Large intestine (tissue), 3 donors: Measurements from ENCODE around the gene MYO1F. TPM values are rescaled to one million over a fixed set of nuclear protein-coding genes. Genes with fewer than 3 reads are reported as not detected.
A peak's percentile ranks its signal among the peaks of the same experiment; 100 is the strongest.
"Not testable (repeated sequence)": the region's sequence is repeated elsewhere in the genome, so short reads cannot be mapped to it uniquely, and the experiment has no call there.

Experiments
- DNase-seq, 2 donors: peaks; one replicate each; pipeline versions ENCODE4 v3.0.0 to v3.0.0-alpha.2; 2013
- H3K27ac ChIP-seq: one replicate; pipeline ENCODE4 v1.5.1; 2013; ENCODE audit warnings: low read length
- H3K27me3 ChIP-seq: 2 replicates; pipeline ENCODE4 v1.6.1; 2013; ENCODE audit warnings: low read length; ENCODE audit not compliant: control insufficient read depth, insufficient read depth
- H3K36me3 ChIP-seq: 2 replicates; pipeline ENCODE4 v1.6.1; 2013; ENCODE audit warnings: low read length; ENCODE audit not compliant: control insufficient read depth, insufficient read depth
- H3K4me1 ChIP-seq: one replicate; pipeline ENCODE4 v1.6.1; 2013; ENCODE audit warnings: low read length; ENCODE audit not compliant: control insufficient read depth, insufficient read depth
- H3K4me3 ChIP-seq: one replicate; pipeline ENCODE4 v1.5.1; 2013; ENCODE audit warnings: low read length
- H3K9me3 ChIP-seq: one replicate; pipeline ENCODE4 v1.6.1; 2013; ENCODE audit warnings: mild to moderate bottlenecking, low read depth, low read length, moderate library complexity; ENCODE audit not compliant: control insufficient read depth
- WGBS: methylation state at CpG from one replicate; pipeline ENCODE4 v1.1.5; 2013; ENCODE audit warnings: low lambda C conversion rate; ENCODE audit not compliant: insufficient coverage; 5-methylcytosine and 5-hydroxymethylcytosine counted together
- polyA plus RNA-seq: library from polyadenylated mRNA; unstranded; fragments of 120-200 nt; gene quantifications from one replicate; pipeline ENCODE4 v1.2.1, GENCODE V29; 2013

MYO1F gene
- polyA plus RNA-seq, 1 donor = 13.9 TPM

- peaks cover 20% of the 10 kb centered on the region for H3K4me1 ChIP-seq
- WGBS = 100% methylated on average over 1 of the region's 11 CpGs
- H3K27ac ChIP-seq = no peak overlapping the region
Measured at GRCh38 chr19:8518536-8518935, 58.7 kb downstream of the MYO1F start.

GRCh38 chr19:8517551-8518442 lies 59.4 kb downstream of the MYO1F start:
- no peak overlapping the region for H3K4me3 ChIP-seq
- WGBS = 90% methylated on average over 2 of the region's 10 CpGs
- peaks cover 27% of the 10 kb centered on the region for H3K4me1 ChIP-seq

More at GRCh38 chr19:8518536-8518935, 58.7 kb downstream of the MYO1F start:
- Histone ChIP-seq H3K4me3 (no peak overlapping the region), H3K27me3 (no peaks in the 10 kb centered on the region), H3K9me3 (no peaks in the 10 kb centered on the region), H3K36me3 (no peaks in the 10 kb centered on the region)
- DNase-seq = no peak

GRCh38 chr19:8515317-8515716 lies 61.9 kb downstream of the MYO1F start:
- Histone ChIP-seq H3K4me3 (no peak overlapping the region), H3K9me3 (peaks cover 3% of the 10 kb centered on the region), H3K4me1 (peaks cover 19% of the 10 kb centered on the region), H3K27ac (no peak overlapping the region), H3K27me3 (no peaks in the 10 kb centered on the region), H3K36me3 (peaks cover 14% of the 10 kb centered on the region)
- WGBS = no CpG with 5 or more reads among the region's 11 CpGs
- DNase-seq = no peak

More at GRCh38 chr19:8517551-8518442, 59.4 kb downstream of the MYO1F start:
- Histone ChIP-seq H3K9me3 (no peaks in the 10 kb centered on the region), H3K36me3 (peaks cover 3% of the 10 kb centered on the region), H3K27me3 (no peaks in the 10 kb centered on the region), H3K27ac (no peak overlapping the region)
- DNase-seq = peak in 1 of 2 donors; percentile 31

- not testable (repeated sequence) for H3K27me3 ChIP-seq
- WGBS = no CpG with 5 or more reads among the region's 21 CpGs
Measured at GRCh38 chr19:8514505-8515009, 62.7 kb downstream of the MYO1F start.

GRCh38 chr19:8513687-8514504 lies 63.3 kb downstream of the MYO1F start, which contains the start of gene ZNF414:
Gene ZNF414, minus strand, starts transcription at chr19:8514167. Its CDS starts 121 bp downstream, at chr19:8514046.
- peak; percentile 96 to 98 for DNase-seq
- peaks cover 19% of the 10 kb centered on the region for H3K4me1 ChIP-seq
- H3K36me3 ChIP-seq = peaks cover 14% of the 10 kb centered on the region
- WGBS = 0% methylated on average over 3 of the region's 70 CpGs
- H3K4me3 ChIP-seq = peak within 1 kb of the TSS; percentile 61
- H3K27me3 ChIP-seq = no peaks in the 10 kb centered on the region
- peaks cover 3% of the 10 kb centered on the region for H3K9me3 ChIP-seq
- peak within 1 kb of the TSS; percentile 93 for H3K27ac ChIP-seq

More at GRCh38 chr19:8514505-8515009, 62.7 kb downstream of the MYO1F start:
- DNase-seq, H3K9me3 ChIP-seq: not testable (repeated sequence)
- Histone ChIP-seq H3K4me3 (peak overlapping the region; percentile 61), H3K4me1 (peaks cover 19% of the 10 kb centered on the region), H3K27ac (peak overlapping the region; percentile 93), H3K36me3 (peaks cover 14% of the 10 kb centered on the region)

- peak overlapping the region; percentile 61 for H3K4me3 ChIP-seq
- peaks cover 3% of the 10 kb centered on the region for H3K9me3 ChIP-seq
- no peaks in the 10 kb centered on the region for H3K27me3 ChIP-seq
- H3K27ac ChIP-seq = peak overlapping the region; percentile 93
- H3K4me1 ChIP-seq = peaks cover 17% of the 10 kb centered on the region
- peaks cover 14% of the 10 kb centered on the region for H3K36me3 ChIP-seq
- WGBS = no CpG with 5 or more reads among the region's 19 CpGs
- DNase-seq = no peak
Measured at GRCh38 chr19:8513036-8513686, 64.1 kb downstream of the MYO1F start.

GRCh38 chr19:8512115-8512967 lies 64.9 kb downstream of the MYO1F start:
- no CpG with 5 or more reads among the region's 22 CpGs for WGBS
- no peaks in the 10 kb centered on the region for H3K27me3 ChIP-seq
- H3K36me3 ChIP-seq = peaks cover 14% of the 10 kb centered on the region
- no peak overlapping the region for H3K27ac ChIP-seq
- H3K4me1 ChIP-seq = peaks cover 11% of the 10 kb centered on the region
- no peak overlapping the region for H3K4me3 ChIP-seq
- peak in 1 of 2 donors; percentile 21 for DNase-seq
- H3K9me3 ChIP-seq = peaks cover 3% of the 10 kb centered on the region

- Histone ChIP-seq H3K36me3 (peaks cover 14% of the 10 kb centered on the region), H3K27me3 (no peaks in the 10 kb centered on the region), H3K9me3 (peaks cover 3% of the 10 kb centered on the region), H3K4me1 (peaks cover 11% of the 10 kb centered on the region), H3K27ac (no peak overlapping the region), H3K4me3 (no peak overlapping the region)
- DNase-seq = no peak
- WGBS = no CpG with 5 or more reads among the region's 45 CpGs
Measured at GRCh38 chr19:8511573-8512101, 65.6 kb downstream of the MYO1F start.

GRCh38 chr19:8510589-8511115 lies 66.6 kb downstream of the MYO1F start:
- no peak overlapping the region for H3K4me3 ChIP-seq
- peaks cover 16% of the 10 kb centered on the region for H3K4me1 ChIP-seq
- WGBS = no CpG with 5 or more reads among the region's 52 CpGs
- no peaks in the 10 kb centered on the region for H3K27me3 ChIP-seq
- no peak overlapping the region for H3K27ac ChIP-seq
- H3K9me3 ChIP-seq = peaks cover 3% of the 10 kb centered on the region
- no peak for DNase-seq
- H3K36me3 ChIP-seq = peaks cover 14% of the 10 kb centered on the region
